ENCODE measurements around the gene ZNF296. TPM values are rescaled to one million over a fixed set of nuclear protein-coding genes. Genes with fewer than 3 reads are reported as not detected.

Gene ZNF296
- total and polyA plus RNA-seq, 2 of the 13 experiments (the other 11 are each of a cell fraction or from before 2014, with no cell fraction given) = 0.26 to 0.62 TPM

DNA sequence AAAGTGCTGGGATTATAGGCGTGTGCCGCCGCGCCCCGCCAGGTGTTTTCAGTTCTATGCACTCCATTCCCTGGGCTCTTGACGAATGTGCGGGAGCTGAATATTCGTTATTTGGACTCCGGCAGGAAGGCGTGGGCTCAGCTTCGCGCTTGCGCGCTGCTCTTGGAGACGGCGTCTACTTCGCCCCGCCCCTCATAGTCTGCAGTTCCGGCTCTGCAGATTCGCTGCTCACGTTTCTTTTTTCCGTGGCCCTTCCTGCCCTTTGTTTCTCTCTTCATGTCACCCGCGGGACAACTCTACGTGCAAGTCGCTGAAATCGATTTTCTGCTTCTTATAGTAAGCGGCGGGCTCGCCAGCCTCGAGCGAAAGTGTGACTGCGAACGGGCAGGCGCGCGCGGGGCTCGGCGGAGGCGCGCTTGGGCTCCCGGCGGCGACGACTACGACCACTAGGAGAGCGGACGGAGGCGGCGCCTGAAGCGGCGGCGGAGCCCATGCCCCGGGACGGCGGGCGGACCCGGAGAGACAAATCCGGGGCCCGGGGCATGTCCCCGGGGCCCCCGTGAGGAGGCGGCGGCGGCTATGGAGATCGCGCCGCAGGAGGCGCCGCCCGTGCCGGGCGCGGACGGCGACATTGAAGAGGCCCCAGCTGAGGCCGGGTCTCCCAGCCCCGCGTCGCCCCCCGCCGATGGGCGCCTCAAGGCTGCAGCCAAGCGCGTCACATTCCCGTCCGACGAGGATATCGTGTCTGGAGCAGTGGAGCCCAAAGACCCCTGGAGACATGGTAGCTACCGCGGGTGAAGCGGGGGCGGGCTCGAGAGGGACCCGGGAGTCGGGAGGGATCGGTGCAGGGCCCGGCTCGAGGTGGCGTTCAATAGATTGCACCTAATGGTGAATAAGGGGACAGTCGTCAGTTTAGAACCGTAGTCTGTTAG is 16.7 kb upstream of the ZNF296 start, which contains the start of gene PPP1R37 (continued):
- TF ChIP-seq, protein P1, sequence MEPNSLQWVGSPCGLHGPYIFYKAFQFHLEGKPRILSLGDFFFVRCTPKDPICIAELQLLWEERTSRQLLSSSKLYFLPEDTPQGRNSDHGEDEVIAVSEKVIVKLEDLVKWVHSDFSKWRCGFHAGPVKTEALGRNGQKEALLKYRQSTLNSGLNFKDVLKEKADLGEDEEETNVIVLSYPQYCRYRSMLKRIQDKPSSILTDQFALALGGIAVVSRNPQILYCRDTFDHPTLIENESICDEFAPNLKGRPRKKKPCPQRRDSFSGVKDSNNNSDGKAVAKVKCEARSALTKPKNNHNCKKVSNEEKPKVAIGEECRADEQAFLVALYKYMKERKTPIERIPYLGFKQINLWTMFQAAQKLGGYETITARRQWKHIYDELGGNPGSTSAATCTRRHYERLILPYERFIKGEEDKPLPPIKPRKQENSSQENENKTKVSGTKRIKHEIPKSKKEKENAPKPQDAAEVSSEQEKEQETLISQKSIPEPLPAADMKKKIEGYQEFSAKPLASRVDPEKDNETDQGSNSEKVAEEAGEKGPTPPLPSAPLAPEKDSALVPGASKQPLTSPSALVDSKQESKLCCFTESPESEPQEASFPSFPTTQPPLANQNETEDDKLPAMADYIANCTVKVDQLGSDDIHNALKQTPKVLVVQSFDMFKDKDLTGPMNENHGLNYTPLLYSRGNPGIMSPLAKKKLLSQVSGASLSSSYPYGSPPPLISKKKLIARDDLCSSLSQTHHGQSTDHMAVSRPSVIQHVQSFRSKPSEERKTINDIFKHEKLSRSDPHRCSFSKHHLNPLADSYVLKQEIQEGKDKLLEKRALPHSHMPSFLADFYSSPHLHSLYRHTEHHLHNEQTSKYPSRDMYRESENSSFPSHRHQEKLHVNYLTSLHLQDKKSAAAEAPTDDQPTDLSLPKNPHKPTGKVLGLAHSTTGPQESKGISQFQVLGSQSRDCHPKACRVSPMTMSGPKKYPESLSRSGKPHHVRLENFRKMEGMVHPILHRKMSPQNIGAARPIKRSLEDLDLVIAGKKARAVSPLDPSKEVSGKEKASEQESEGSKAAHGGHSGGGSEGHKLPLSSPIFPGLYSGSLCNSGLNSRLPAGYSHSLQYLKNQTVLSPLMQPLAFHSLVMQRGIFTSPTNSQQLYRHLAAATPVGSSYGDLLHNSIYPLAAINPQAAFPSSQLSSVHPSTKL (CRISPR knock-in tag; IDR thresholded peaks at IDR 0.05) = peak; percentile 27; the same call in 1 of the 2 replicates
- TF ChIP-seq, protein P2, sequence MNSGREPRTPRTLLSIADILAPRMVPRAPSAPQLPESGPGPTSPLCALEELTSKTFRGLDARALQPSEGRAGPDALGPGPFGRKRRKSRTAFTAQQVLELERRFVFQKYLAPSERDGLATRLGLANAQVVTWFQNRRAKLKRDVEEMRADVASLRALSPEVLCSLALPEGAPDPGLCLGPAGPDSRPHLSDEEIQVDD (CRISPR knock-in tag; IDR thresholded peaks at IDR 0.05; ENCODE audit: borderline replicate concordance) = no peak
- TF ChIP-seq, protein P3, sequence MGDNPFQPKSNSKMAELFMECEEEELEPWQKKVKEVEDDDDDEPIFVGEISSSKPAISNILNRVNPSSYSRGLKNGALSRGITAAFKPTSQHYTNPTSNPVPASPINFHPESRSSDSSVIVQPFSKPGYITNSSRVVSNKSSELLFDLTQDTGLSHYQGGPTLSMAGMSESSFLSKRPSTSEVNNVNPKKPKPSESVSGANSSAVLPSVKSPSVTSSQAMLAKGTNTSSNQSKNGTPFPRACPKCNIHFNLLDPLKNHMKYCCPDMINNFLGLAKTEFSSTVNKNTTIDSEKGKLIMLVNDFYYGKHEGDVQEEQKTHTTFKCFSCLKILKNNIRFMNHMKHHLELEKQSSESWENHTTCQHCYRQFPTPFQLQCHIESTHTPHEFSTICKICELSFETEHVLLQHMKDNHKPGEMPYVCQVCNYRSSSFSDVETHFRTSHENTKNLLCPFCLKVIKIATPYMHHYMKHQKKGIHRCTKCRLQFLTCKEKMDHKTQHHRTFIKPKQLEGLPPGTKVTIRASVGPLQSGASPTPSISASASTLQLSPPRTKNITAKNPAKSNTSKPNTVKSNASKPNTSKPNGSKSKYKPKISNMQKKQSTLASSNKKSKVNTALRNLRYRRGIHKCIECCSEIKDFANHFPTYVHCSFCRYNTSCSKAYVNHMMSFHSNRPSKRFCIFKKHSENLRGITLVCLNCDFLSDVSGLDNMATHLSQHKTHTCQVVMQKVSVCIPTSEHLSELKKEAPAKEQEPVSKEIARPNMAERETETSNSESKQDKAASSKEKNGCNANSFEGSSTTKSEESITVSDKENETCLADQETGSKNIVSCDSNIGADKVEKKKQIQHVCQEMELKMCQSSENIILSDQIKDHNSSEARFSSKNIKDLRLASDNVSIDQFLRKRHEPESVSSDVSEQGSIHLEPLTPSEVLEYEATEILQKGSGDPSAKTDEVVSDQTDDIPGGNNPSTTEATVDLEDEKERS (CRISPR knock-in tag; IDR thresholded peaks at IDR 0.05) = no peak
- TF ChIP-seq JUND (CRISPR knock-in tag; IDR thresholded peaks at IDR 0.05) (no peak), ZC3H4 (CRISPR knock-in tag; IDR thresholded peaks at IDR 0.05; ENCODE audit: borderline replicate concordance) (no peak), SIN3A (IDR thresholded peaks at IDR 0.05; ENCODE audit: borderline replicate concordance, low read depth, low read length) (peak; percentile 75; the same call in 1 of the 2 replicates), HOXA3 (CRISPR knock-in tag; IDR thresholded peaks at IDR 0.05) (peak; percentile 86; the same call in 1 of the 2 replicates)
- TF ChIP-seq, protein P4, sequence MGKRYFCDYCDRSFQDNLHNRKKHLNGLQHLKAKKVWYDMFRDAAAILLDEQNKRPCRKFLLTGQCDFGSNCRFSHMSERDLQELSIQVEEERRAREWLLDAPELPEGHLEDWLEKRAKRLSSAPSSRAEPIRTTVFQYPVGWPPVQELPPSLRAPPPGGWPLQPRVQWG (CRISPR knock-in tag; IDR thresholded peaks at IDR 0.05; ENCODE audit: borderline replicate concordance, low read depth) = no peak
- TF ChIP-seq, protein P5, sequence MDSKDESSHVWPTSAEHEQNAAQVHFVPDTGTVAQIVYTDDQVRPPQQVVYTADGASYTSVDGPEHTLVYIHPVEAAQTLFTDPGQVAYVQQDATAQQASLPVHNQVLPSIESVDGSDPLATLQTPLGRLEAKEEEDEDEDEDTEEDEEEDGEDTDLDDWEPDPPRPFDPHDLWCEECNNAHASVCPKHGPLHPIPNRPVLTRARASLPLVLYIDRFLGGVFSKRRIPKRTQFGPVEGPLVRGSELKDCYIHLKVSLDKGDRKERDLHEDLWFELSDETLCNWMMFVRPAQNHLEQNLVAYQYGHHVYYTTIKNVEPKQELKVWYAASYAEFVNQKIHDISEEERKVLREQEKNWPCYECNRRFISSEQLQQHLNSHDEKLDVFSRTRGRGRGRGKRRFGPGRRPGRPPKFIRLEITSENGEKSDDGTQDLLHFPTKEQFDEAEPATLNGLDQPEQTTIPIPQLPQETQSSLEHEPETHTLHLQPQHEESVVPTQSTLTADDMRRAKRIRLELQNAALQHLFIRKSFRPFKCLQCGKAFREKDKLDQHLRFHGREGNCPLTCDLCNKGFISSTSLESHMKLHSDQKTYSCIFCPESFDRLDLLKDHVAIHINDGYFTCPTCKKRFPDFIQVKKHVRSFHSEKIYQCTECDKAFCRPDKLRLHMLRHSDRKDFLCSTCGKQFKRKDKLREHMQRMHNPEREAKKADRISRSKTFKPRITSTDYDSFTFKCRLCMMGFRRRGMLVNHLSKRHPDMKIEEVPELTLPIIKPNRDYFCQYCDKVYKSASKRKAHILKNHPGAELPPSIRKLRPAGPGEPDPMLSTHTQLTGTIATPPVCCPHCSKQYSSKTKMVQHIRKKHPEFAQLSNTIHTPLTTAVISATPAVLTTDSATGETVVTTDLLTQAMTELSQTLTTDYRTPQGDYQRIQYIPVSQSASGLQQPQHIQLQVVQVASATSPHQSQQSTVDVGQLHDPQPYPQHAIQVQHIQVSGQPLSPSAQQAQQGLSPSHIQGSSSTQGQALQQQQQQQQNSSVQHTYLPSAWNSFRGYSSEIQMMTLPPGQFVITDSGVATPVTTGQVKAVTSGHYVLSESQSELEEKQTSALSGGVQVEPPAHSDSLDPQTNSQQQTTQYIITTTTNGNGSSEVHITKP (CRISPR knock-in tag; IDR thresholded peaks at IDR 0.05; ENCODE audit: low read depth) = 0 out of 2 replicates have a peak, but pooled peaks have one; percentile 56
- TF ChIP-seq, protein P6, sequence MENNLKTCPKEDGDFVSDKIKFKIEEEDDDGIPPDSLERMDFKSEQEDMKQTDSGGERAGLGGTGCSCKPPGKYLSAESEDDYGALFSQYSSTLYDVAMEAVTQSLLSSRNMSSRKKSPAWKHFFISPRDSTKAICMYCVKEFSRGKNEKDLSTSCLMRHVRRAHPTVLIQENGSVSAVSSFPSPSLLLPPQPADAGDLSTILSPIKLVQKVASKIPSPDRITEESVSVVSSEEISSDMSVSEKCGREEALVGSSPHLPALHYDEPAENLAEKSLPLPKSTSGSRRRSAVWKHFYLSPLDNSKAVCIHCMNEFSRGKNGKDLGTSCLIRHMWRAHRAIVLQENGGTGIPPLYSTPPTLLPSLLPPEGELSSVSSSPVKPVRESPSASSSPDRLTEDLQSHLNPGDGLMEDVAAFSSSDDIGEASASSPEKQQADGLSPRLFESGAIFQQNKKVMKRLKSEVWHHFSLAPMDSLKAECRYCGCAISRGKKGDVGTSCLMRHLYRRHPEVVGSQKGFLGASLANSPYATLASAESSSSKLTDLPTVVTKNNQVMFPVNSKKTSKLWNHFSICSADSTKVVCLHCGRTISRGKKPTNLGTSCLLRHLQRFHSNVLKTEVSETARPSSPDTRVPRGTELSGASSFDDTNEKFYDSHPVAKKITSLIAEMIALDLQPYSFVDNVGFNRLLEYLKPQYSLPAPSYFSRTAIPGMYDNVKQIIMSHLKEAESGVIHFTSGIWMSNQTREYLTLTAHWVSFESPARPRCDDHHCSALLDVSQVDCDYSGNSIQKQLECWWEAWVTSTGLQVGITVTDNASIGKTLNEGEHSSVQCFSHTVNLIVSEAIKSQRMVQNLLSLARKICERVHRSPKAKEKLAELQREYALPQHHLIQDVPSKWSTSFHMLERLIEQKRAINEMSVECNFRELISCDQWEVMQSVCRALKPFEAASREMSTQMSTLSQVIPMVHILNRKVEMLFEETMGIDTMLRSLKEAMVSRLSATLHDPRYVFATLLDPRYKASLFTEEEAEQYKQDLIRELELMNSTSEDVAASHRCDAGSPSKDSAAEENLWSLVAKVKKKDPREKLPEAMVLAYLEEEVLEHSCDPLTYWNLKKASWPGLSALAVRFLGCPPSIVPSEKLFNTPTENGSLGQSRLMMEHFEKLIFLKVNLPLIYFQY (CRISPR knock-in tag; IDR thresholded peaks at IDR 0.05; ENCODE audit: borderline replicate concordance) = 0 out of 2 replicates have a peak, but pooled peaks have one; percentile 10
